Neutrophil (primary cell): Measurements from ENCODE around the gene TMEM231.

Experiments used
- H3K27ac ChIP-seq: fragments of 200-600 bp; sonication (generic); 2 replicates; pipeline ENCODE4 v1.5.1; 2016; ENCODE audit warnings: mild to moderate bottlenecking, moderate library complexity
- H3K27me3 ChIP-seq: fragments of 200-600 bp; sonication (generic); 2 replicates; pipeline ENCODE4 v1.6.0; 2016; ENCODE audit warnings: mild to moderate bottlenecking
- H3K36me3 ChIP-seq: fragments of 200-600 bp; sonication (generic); 2 replicates; pipeline ENCODE4 v1.5.1; 2017
- H3K4me1 ChIP-seq, 2 experiments: fragments of 200-600 bp in 1 of 2; sonication (generic) in 1 of 2; 1 replicate in 1 of 2; 2 replicates in 1 of 2; pipeline versions ENCODE4 v1.5.1 to v1.6.1; 2013 to 2016; ENCODE audit warnings: low read depth in 1 of 2, low read length in 1 of 2, mild to moderate bottlenecking in 1 of 2, moderate library complexity in 1 of 2; ENCODE audit not compliant: control insufficient read depth in 1 of 2, insufficient read depth in 1 of 2
- H3K4me3 ChIP-seq, 2 experiments: fragments of 200-600 bp in 1 of 2; sonication (generic) in 1 of 2; 1 replicate in 1 of 2; 2 replicates in 1 of 2; pipeline ENCODE4 v1.5.1; 2013 to 2016; ENCODE audit warnings: low read depth in 1 of 2, low read length in 1 of 2, mild to moderate bottlenecking in 1 of 2, moderate library complexity in 1 of 2
- H3K9me3 ChIP-seq: fragments of 200-600 bp; sonication (generic); 2 replicates; pipeline ENCODE4 v1.5.1; 2016
- CTCF ChIP-seq: fragments of 200-600 bp; sonication (generic); IDR thresholded peaks from 2 replicates; pipeline ENCODE4 v1.5.1; 2016; ENCODE audit warnings: antibody characterized with exemption

The TMEM231 gene

GRCh38 chr16:75495076-75495674 lies 60.9 kb downstream of the TMEM231 start, which contains the start of gene CHST6:
Gene CHST6 (minus strand): TSS chr16:75495441. CDS start chr16:75479828, 15,613 bp downstream.
- H3K27ac ChIP-seq: no peak within 1 kb of the TSS
- no peaks in the 10 kb centered on the region for H3K9me3 ChIP-seq
- H3K27me3 ChIP-seq: peaks cover 77% of the 10 kb centered on the region
- no peak for TF ChIP-seq CTCF
- H3K36me3 ChIP-seq: no peaks in the 10 kb centered on the region
- peak within 1 kb of the TSS in 1 of 2 experiments; percentile 4 for H3K4me3 ChIP-seq
- peaks cover 6 to 8% of the 10 kb centered on the region in 2 experiments for H3K4me1 ChIP-seq

GRCh38 chr16:75494661-75495075 lies 61.4 kb downstream of the TMEM231 start:
- H3K4me1 ChIP-seq: peaks cover 6 to 8% of the 10 kb centered on the region in 2 experiments
- no peak for TF ChIP-seq CTCF
- H3K4me3 ChIP-seq: peak overlapping the region in 1 of 2 experiments; percentile 4
- peaks cover 77% of the 10 kb centered on the region for H3K27me3 ChIP-seq
- H3K9me3 ChIP-seq: no peaks in the 10 kb centered on the region
- H3K27ac ChIP-seq: no peak overlapping the region
- H3K36me3 ChIP-seq: no peaks in the 10 kb centered on the region

- H3K27me3 ChIP-seq: peaks cover 77% of the 10 kb centered on the region
- H3K4me3 ChIP-seq: no peak overlapping the region
- no peaks in the 10 kb centered on the region for H3K36me3 ChIP-seq
- H3K4me1 ChIP-seq: peaks cover 6 to 8% of the 10 kb centered on the region in 2 experiments
- H3K9me3 ChIP-seq: no peaks in the 10 kb centered on the region
- no peak overlapping the region for H3K27ac ChIP-seq
- no peak for TF ChIP-seq CTCF
Observed at GRCh38 chr16:75494184-75494583, 61.9 kb downstream of the TMEM231 start.

- no peak overlapping the region for H3K4me3 ChIP-seq
- no peak overlapping the region for H3K27ac ChIP-seq
- peaks cover 6 to 8% of the 10 kb centered on the region in 2 experiments for H3K4me1 ChIP-seq
- TF ChIP-seq CTCF: no peak
- H3K36me3 ChIP-seq: no peaks in the 10 kb centered on the region
- peaks cover 55% of the 10 kb centered on the region for H3K27me3 ChIP-seq
- no peaks in the 10 kb centered on the region for H3K9me3 ChIP-seq
Observed at GRCh38 chr16:75491876-75492275, 64.2 kb downstream of the TMEM231 start.

- TF ChIP-seq CTCF: no peak
- H3K4me1 ChIP-seq: no peaks in the 10 kb centered on the region
- no peak overlapping the region for H3K27ac ChIP-seq
- H3K36me3 ChIP-seq: no peaks in the 10 kb centered on the region
- no peaks in the 10 kb centered on the region for H3K9me3 ChIP-seq
- peaks cover 21% of the 10 kb centered on the region for H3K27me3 ChIP-seq
- no peak overlapping the region for H3K4me3 ChIP-seq
Observed at GRCh38 chr16:75488322-75488721, 67.7 kb downstream of the TMEM231 start.
